HAP-1 (cell line): ENCODE measurements around the gene PCDH9.

ENCODE experiments used
- DNase-seq, 2 experiments: peaks; one replicate each; pipeline ENCODE4 v3.0.0-alpha.2; 2016 to 2020; ENCODE audit warnings: low spot score in 2 of 2
- H3K27me3 ChIP-seq: fragments of 250-450 bp; sonication (Bioruptor Pico); 2 replicates; pipeline ENCODE4 v1.5.1; 2020; ENCODE audit warnings: low read depth, mild to moderate bottlenecking, moderate library complexity
- H3K36me3 ChIP-seq: fragments of 250-450 bp; sonication (Bioruptor Pico); replicated peaks from 2 replicates; pipeline ENCODE4 v1.5.1; 2020; ENCODE audit warnings: mild to moderate bottlenecking
- H3K4me1 ChIP-seq: fragments of 250-450 bp; sonication (Bioruptor Pico); 2 replicates; pipeline ENCODE4 v1.5.1; 2020; ENCODE audit warnings: mild to moderate bottlenecking
- H3K4me3 ChIP-seq: fragments of 250-450 bp; sonication (Bioruptor Pico); 2 replicates; pipeline ENCODE4 v1.5.1; 2020; ENCODE audit warnings: mild to moderate bottlenecking, moderate library complexity
- H3K9me3 ChIP-seq: fragments of 250-450 bp; sonication (Bioruptor Pico); 2 replicates; pipeline ENCODE4 v1.5.1; 2020; ENCODE audit warnings: mild to moderate bottlenecking, moderate library complexity
- in situ Hi-C: fragments of 300-500 bp; cut with MboI; formaldehyde crosslinking; loops from 3 replicates; pipeline ENCODE4 v1.14.3; 2020; ENCODE audit warnings: low sequenced_read_pairs, inconsistent platforms, mixed read lengths

PCDH9 gene

GRCh38 chr13:66567899-66568612, 662.1 kb downstream of the PCDH9 start:
- H3K27me3 ChIP-seq = no peaks in the 10 kb centered on the region
- no peaks in the 10 kb centered on the region for H3K9me3 ChIP-seq
- in situ Hi-C loops = no loop called here
- peaks cover 5% of the 10 kb centered on the region; the same call in 1 of the 2 replicates for H3K4me1 ChIP-seq
- no peak overlapping the region for H3K4me3 ChIP-seq
- no peak for DNase-seq
- H3K36me3 ChIP-seq = no peaks in the 10 kb centered on the region

- peaks cover 5% of the 10 kb centered on the region; the same call in 1 of the 2 replicates for H3K4me1 ChIP-seq
- H3K36me3 ChIP-seq = no peaks in the 10 kb centered on the region
- no peaks in the 10 kb centered on the region for H3K9me3 ChIP-seq
- H3K4me3 ChIP-seq = no peak overlapping the region
- DNase-seq = no peak
- in situ Hi-C loops = no loop called here
- H3K27me3 ChIP-seq = no peaks in the 10 kb centered on the region
Measured at GRCh38 chr13:66565279-66565678, 664.9 kb downstream of the PCDH9 start.

GRCh38 chr13:66563076-66563475, 667.1 kb downstream of the PCDH9 start:
- H3K36me3 ChIP-seq = no peaks in the 10 kb centered on the region
- in situ Hi-C loops = no loop called here
- DNase-seq = no peak

GRCh38 chr13:66562054-66562453, 668.1 kb downstream of the PCDH9 start:
- Histone ChIP-seq H3K9me3 (no peaks in the 10 kb centered on the region), H3K4me3 (no peak overlapping the region), H3K27me3 (no peaks in the 10 kb centered on the region), H3K36me3 (no peaks in the 10 kb centered on the region), H3K4me1 (peaks cover 3% of the 10 kb centered on the region)
- in situ Hi-C loops = no loop called here
- DNase-seq = no peak

More at GRCh38 chr13:66563076-66563475, 667.1 kb downstream of the PCDH9 start:
- Histone ChIP-seq H3K4me3 (no peak overlapping the region), H3K27me3 (no peaks in the 10 kb centered on the region), H3K4me1 (peaks cover 7% of the 10 kb centered on the region), H3K9me3 (no peaks in the 10 kb centered on the region)

GRCh38 chr13:66560991-66561390, 669.1 kb downstream of the PCDH9 start:
- H3K4me3 ChIP-seq = no peak overlapping the region
- no peaks in the 10 kb centered on the region for H3K27me3 ChIP-seq
- H3K4me1 ChIP-seq = peaks cover 8% of the 10 kb centered on the region
- no peak for DNase-seq
- in situ Hi-C loops = no loop called here
- H3K9me3 ChIP-seq = no peaks in the 10 kb centered on the region
- H3K36me3 ChIP-seq = no peaks in the 10 kb centered on the region

GRCh38 chr13:66560189-66560588, 669.9 kb downstream of the PCDH9 start:
- no peak overlapping the region for H3K4me3 ChIP-seq
- H3K9me3 ChIP-seq = no peaks in the 10 kb centered on the region
- in situ Hi-C loops = no loop called here
- peaks cover 9% of the 10 kb centered on the region for H3K4me1 ChIP-seq
- H3K36me3 ChIP-seq = no peaks in the 10 kb centered on the region
- DNase-seq = no peak
- H3K27me3 ChIP-seq = no peaks in the 10 kb centered on the region

GRCh38 chr13:66559093-66559492, 671.0 kb downstream of the PCDH9 start:
- no peaks in the 10 kb centered on the region for H3K36me3 ChIP-seq
- no peak for DNase-seq
- no peaks in the 10 kb centered on the region for H3K27me3 ChIP-seq
- in situ Hi-C loops = no loop called here
- peaks cover 9% of the 10 kb centered on the region for H3K4me1 ChIP-seq
- H3K9me3 ChIP-seq = no peaks in the 10 kb centered on the region
- H3K4me3 ChIP-seq = no peak overlapping the region

GRCh38 chr13:66558506-66558905, 671.6 kb downstream of the PCDH9 start:
- DNase-seq = peak in 1 of 2 experiments; percentile 17

GRCh38 chr13:66557357-66557756, 672.8 kb downstream of the PCDH9 start:
- in situ Hi-C loops = no loop called here
- no peaks in the 10 kb centered on the region for H3K27me3 ChIP-seq
- no peaks in the 10 kb centered on the region for H3K36me3 ChIP-seq
- H3K4me3 ChIP-seq = no peak overlapping the region
- no peaks in the 10 kb centered on the region for H3K9me3 ChIP-seq
- peaks cover 9% of the 10 kb centered on the region for H3K4me1 ChIP-seq
- no peak for DNase-seq

More at GRCh38 chr13:66558506-66558905, 671.6 kb downstream of the PCDH9 start:
- Histone ChIP-seq H3K36me3 (no peaks in the 10 kb centered on the region), H3K4me1 (peaks cover 9% of the 10 kb centered on the region), H3K4me3 (no peak overlapping the region), H3K9me3 (no peaks in the 10 kb centered on the region), H3K27me3 (no peaks in the 10 kb centered on the region)
- in situ Hi-C loops = no loop called here

- no peak for DNase-seq
- in situ Hi-C loops = no loop called here
- no peaks in the 10 kb centered on the region for H3K27me3 ChIP-seq
- H3K4me3 ChIP-seq = no peak overlapping the region
- no peaks in the 10 kb centered on the region for H3K9me3 ChIP-seq
- H3K36me3 ChIP-seq = no peaks in the 10 kb centered on the region
- H3K4me1 ChIP-seq = peaks cover 9% of the 10 kb centered on the region
Measured at GRCh38 chr13:66556306-66556705, 673.8 kb downstream of the PCDH9 start.

GRCh38 chr13:66553391-66553790, 676.7 kb downstream of the PCDH9 start:
- Histone ChIP-seq H3K4me3 (no peak overlapping the region), H3K27me3 (no peaks in the 10 kb centered on the region), H3K9me3 (no peaks in the 10 kb centered on the region), H3K36me3 (no peaks in the 10 kb centered on the region), H3K4me1 (peaks cover 9% of the 10 kb centered on the region)
- DNase-seq = no peak
- in situ Hi-C loops = no loop called here

GRCh38 chr13:66551128-66551527, 679.0 kb downstream of the PCDH9 start:
- H3K4me3 ChIP-seq = no peak overlapping the region
- H3K9me3 ChIP-seq = no peaks in the 10 kb centered on the region
- DNase-seq = no peak
- H3K36me3 ChIP-seq = no peaks in the 10 kb centered on the region
- in situ Hi-C loops = no loop called here
- H3K4me1 ChIP-seq = peaks cover 3% of the 10 kb centered on the region
- H3K27me3 ChIP-seq = no peaks in the 10 kb centered on the region

GRCh38 chr13:66547685-66548084, 682.5 kb downstream of the PCDH9 start:
- H3K4me3 ChIP-seq = no peak overlapping the region
- in situ Hi-C loops = no loop called here
- H3K9me3 ChIP-seq = no peaks in the 10 kb centered on the region
- H3K4me1 ChIP-seq = no peaks in the 10 kb centered on the region
- no peaks in the 10 kb centered on the region for H3K36me3 ChIP-seq
- DNase-seq = no peak
- no peaks in the 10 kb centered on the region for H3K27me3 ChIP-seq

- no peak overlapping the region for H3K4me3 ChIP-seq
- H3K4me1 ChIP-seq = no peaks in the 10 kb centered on the region
- DNase-seq = no peak
- no peaks in the 10 kb centered on the region for H3K36me3 ChIP-seq
- H3K27me3 ChIP-seq = no peaks in the 10 kb centered on the region
- no peaks in the 10 kb centered on the region for H3K9me3 ChIP-seq
- in situ Hi-C loops = no loop called here
Measured at GRCh38 chr13:66546534-66547379, 683.4 kb downstream of the PCDH9 start.
